Transverse colon (tissue), 4 donors: ENCODE results near the gene UROC1.

Experiments
- CTCF ChIP-seq, 5 experiments: fragments of 200-600 bp in 3 of 5; fragments of 450-650 bp in 2 of 5; sonication (generic) in 3 of 5; IDR thresholded peaks; 1 replicate in 2 of 5; 2 replicates in 3 of 5; pipeline ENCODE4 v1.5.1; 2016 to 2017; ENCODE audit warnings: antibody characterized with exemption in 5 of 5, inconsistent platforms in 3 of 5, mild to moderate bottlenecking in 2 of 5, moderate library complexity in 1 of 5
- EP300 ChIP-seq: sonication (generic); formaldehyde crosslinking; IDR thresholded peaks from one replicate; pipeline ENCODE4 v1.6.1; 2017; ENCODE audit warnings: antibody characterized with exemption, low read depth
- POLR2A ChIP-seq: fragments of 450-650 bp; IDR thresholded peaks from one replicate; pipeline ENCODE4 v1.6.1; 2016; ENCODE audit warnings: antibody characterized with exemption, mild to moderate bottlenecking, moderate library complexity
- POLR2AphosphoS5 ChIP-seq, 3 donors: sonication (generic); formaldehyde crosslinking; IDR thresholded peaks; one replicate each; pipeline ENCODE4 v1.6.1; 2016; ENCODE audit warnings: antibody characterized with exemption in 3 of 3

- TF ChIP-seq POLR2A (no peak), CTCF (IDR thresholded peaks at IDR 0.05) (no peak), EP300 (no peak), POLR2AphosphoS5 (IDR thresholded peaks at IDR 0.05) (no peak)
Observed at GRCh38 chr3:126456211-126456610, 61.4 kb downstream of the UROC1 start.
